GM19193 (cell line): ENCODE data around the gene OAS2.

Experiments
- POLR2A ChIP-seq: IDR thresholded peaks from 4 replicates; pipeline ENCODE4 v1.6.1; 2011; ENCODE audit not compliant: insufficient read depth, insufficient read length; ENCODE audit errors: extremely low read depth

The OAS2 gene

DNA sequence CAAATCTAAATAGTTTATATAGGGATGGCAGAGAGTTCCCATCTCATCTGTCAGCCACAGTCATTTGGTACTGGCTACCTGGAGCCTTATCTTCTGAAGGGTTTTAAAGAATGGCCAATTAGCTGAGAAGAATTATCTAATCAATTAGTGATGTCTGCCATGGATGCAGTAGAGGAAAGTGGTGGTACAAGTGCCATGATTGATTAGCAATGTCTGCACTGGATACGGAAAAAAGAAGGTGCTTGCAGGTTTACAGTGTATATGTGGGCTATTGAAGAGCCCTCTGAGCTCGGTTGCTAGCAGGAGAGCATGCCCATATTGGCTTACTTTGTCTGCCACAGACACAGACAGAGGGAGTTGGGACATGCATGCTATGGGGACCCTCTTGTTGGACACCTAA lies 7.9 kb upstream of the OAS2 start:
- TF ChIP-seq POLR2A = no peak

DNA sequence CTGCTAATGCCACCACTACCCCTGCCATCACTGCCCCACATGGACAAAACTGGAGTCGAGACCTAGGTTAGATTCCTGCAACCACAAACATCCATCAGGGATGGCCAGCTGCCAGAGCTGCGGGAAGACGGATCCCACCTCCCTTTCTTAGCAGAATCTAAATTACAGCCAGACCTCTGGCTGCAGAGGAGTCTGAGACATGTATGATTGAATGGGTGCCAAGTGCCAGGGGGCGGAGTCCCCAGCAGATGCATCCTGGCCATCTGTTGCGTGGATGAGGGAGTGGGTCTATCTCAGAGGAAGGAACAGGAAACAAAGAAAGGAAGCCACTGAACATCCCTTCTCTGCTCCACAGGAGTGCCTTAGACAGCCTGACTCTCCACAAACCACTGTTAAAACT lies 7.1 kb upstream of the OAS2 start:
- peak; percentile 7 for TF ChIP-seq POLR2A

DNA sequence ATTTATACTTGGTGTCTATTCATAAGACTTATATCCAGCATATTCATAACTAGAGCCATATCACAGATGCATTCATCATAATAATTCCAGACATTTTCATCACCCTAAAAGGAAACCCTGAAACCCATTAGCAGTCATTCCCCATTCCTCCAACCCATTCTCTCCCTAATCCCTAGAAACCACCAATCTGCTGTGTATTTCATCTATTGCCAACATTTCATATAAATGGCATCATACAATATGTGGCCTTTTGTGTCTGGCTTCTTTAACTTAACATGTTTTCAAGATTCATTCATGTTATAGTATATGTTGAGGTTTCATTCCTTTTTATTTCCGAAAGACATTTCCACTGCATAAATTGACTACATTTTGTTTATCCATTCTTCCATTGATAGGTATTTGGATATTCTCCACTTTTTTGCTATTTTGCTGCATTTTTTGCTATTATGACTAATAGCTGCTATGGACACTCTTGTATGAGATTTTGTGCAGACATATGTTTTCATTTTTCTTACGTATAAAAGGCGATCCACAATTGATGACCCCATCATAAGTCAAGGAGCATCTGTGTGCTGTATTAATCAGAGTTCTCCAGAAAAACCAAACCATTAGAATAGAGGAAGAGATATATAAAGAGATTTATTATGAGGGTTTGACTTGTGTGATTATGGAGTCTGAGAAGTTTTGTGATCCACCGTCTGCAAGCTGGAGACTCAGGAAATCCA lies 5.1 kb upstream of the OAS2 start:
- TF ChIP-seq POLR2A = no peak

DNA sequence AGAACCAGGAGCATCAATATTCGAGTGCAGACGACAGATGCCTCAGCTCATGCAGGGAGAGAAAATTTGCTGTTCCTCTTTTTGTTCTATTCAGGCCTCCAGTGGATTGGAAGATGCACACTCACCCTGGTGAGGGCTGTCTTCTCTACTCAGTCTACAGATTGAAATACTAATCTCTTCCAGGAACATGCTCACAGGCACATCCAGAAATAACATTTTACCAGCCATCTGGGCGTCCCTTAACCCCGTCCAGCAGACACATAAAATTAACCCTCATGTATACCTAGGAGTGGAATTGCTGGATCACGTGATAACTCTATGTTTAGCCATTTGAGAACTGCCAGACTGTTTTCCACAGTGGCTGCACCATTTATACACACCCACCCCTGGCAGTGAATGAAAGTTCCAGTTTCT lies 4.5 kb upstream of the OAS2 start:
- TF ChIP-seq POLR2A = no peak

DNA sequence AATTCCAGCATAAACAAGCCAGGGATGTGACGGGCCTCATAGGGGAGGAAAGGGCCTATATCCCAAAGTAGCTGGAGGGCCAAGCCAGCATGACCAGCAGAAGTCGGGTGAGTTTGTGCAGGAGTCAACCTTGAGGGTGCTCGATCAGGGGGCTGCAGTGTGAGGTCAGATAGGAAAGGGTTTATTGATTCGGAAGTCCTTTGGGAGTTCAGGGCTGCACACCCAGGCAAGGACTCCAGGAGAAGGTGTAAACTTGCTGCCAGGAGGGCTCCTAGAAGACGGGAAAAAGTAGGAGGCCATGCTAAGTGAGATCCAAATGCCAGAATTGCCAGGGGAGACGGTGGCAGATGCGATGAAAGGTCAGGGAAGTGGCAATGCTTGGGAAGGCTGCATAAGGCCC lies 3.4 kb upstream of the OAS2 start:
- TF ChIP-seq POLR2A = no peak

DNA sequence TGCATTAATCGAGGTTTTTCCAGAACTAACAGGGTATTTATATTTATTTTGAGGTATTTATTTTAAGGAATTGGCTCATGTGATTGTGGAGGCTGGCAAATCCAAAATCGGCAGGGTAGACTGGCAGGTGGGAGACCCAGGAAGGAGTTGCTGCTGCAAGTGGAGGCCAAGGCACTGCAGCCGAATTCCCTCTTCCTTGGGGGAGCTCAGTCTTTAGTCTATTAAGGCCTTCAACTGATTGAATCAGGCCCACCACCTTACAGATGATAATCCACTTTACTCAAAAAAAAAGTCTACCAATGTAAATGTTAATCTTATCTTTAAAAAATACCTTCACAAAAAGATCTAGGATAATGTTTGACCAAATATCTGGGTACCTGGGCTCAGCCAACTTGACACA lies 1.2 kb upstream of the OAS2 start:
- no peak for TF ChIP-seq POLR2A

DNA sequence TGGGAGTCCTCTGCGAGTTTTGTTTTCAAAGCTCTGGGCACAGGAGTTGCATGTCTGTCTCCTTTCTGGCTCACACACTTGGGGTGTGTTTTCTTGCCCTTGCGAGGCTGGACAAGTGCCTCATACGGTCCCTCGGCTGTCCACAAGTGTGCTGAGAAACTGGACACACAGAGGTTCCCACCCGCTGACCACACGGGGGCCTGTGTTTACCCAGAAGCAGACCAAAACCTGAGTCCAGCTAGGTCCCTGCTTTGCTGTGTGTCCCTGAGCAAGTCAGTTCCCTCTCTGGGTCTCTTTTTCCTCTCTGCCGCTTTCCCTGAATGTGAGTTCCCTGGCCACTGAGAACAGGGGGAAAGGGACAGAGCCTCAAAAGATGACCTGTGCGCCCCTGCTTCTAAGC lies 678 bp upstream of the OAS2 start:
- no peak for TF ChIP-seq POLR2A

DNA sequence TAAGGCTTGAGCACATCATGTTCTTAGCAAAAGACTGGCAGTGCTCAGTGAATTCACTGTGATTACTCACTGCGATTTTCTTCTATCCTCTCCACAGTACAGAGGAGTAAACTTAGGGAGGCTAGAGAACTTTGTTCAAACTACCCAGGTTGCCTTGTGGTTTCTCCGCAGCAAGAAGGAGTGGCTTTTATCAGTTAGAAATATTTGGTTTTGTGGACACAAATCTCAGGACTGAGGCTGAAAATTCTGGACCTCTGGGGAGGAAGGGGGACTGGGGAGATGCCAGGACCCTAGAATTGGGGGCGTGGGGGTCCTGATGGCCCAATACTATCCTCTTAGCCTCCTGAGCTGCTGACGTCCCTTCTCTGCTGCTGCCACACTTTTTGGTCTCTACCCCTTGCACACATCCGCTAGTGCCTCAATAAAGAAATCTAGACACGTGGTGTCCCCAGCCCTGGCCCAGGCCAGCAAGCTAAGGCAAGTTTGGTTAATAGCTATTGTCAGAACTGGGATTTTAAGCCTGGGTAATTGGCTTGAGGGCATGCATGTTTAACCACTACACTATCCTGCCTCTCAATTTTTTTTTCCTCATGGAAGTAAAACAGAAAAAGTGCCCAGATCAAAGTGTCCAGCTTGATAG lies 842 bp downstream of the OAS2 start:
- TF ChIP-seq POLR2A = peak; percentile 74

DNA sequence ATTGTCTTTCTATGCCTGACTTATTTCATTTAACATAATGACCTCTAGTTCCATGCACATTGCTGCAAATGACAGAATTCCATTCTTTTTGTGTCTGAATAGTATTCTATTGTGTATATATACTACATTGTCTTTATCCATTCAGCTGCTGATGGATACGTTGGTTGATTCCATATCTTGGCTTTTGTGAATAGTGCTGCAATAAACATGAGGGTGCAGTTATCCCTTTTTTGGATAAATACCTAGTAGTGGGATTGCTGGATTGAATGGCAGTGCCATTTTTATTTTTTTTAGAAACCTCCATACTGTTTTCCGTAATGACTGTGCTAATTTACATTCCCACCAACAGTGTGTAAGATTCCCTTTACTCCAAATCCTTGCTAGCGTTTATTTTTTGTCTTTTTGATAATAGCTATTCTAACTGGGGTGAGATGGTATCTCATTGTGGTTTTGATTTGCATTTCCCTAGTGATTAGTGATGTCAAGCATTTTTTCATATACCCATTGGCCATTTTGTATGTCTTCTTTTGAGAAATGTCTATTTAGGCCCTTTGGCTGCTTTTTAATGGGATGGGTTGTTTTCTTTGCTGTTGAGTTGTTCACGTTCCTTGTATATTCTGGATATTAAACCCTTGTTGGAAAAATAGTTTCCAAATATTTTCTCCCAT lies 2.3 kb downstream of the OAS2 start:
- TF ChIP-seq POLR2A = no peak

DNA sequence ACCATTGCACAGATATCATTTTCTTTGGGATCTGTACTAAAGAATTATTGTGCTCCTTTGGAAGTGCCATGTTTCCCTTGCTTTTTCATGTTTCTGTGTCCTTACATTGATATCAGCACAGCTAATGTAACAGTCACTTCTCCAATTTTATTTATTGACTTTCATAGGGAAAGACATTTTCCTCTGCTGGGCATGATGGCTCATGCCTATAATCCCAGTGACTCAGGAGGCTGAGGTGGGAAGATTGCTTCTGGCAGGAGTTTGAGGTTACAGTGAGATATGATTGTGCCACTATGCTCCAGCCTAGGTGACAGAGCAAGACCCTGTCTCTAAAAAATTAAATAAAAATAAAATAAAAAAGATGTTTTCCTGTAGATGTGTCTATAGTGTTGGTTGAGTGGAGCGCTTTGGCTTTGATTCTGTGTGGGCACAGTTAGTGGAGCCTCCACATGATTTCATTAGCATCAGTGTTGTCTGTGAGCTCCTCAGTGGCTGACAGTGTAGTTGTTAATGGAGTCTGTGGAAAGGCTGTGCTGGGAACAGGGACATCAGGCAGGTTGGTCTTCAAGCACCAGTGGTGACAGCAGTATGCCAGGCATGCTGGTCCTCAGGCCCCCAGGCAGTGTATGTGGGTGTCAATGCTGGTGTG lies 7.4 kb downstream of the OAS2 start:
- peak; percentile 33 for TF ChIP-seq POLR2A

DNA sequence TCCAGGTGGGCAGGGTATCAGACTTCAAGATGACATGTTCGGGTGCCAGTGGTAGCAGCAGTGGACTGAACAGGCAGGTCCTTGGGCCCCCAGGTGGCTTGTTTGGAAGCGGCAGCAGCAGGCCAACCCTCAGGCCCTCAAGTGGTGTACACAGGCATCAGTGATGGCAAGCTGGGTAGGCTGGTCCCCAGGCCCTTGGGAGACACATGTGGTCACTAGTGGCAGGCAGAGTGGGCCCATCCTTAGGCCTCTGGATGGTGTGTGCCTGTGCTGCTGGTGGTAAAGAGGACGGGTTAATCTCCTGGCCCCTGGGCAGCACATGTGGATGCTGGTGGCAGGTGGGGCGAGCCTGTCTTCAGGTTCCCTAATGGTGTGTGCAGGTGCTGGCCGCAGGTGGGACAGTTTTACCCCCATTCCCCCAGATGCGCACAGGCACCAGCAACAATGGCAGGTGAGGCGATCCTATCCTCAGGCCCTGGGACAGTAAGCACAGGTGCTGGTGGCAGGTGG lies 8.0 kb downstream of the OAS2 start:
- TF ChIP-seq POLR2A = no peak

DNA sequence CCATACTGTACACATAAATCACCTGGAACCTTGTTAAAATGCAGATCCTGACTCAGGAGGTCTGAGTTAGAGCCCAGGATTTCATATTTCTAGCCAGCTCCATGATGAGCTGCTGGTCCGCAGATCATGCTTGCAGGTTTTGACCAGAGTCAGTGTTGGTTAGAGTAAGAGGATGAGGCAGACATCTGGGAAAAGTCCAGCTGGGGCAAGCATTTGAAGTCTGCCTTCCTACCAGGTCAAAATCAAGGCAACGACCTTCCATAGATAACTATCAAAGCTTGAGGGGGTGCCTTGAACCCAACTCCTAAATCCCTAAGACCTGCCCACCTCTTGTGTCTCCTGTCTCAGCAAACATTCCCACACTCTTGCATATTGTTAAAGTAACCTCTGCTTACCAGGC lies 9.2 kb downstream of the OAS2 start:
- TF ChIP-seq POLR2A = no peak

DNA sequence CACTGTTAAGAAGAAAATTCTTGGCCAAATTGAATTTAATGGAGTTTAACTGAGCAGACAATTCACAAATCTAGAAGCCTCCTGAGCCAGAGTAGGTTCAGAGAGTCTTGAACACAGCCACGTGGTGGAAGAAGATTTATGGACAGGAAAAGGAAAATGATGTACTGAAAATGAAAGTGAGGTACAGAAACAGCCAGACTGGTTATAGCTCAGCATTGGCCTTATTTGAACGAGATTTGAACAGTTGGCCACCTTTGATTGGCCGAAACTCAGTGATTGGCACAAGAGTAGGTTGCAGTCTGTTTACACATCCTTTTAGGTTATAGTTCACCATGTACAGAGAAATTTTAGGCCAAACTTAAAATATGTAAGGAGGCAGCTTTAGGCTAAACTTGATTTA lies 9.9 kb downstream of the OAS2 start:
- no peak for TF ChIP-seq POLR2A

DNA sequence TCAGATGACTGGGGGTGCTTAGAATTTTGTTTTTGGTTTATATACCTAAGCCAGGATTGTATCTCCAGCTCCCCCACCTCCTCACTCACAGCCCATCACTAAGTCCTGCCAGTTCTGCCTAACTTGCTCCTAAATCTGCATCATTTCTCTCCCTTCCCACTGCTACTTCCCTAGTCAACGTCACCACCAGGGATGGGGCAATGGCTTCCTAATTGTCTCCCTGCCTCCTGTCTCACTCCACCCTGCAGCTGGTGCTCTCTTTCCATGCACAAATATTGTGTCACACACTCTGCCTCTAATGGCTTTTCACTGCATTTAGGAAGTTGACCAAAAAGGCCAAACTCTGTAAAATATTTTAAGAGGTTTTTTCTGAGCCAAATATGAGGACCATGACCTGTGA lies 11.5 kb downstream of the OAS2 start:
- peak; percentile 24 for TF ChIP-seq POLR2A
